GM18868 (cell line): ENCODE data around the gene ZDHHC21.
"Not testable (repeated sequence)": the region's sequence is repeated elsewhere in the genome, so short reads cannot be mapped to it uniquely, and the experiment has no call there.

Experiments
- ATAC-seq: cut with Tn5 transposase; IDR thresholded peaks from one replicate; pipeline ENCODE4 v1.9.1; 2021; ENCODE audit warnings: mild to moderate bottlenecking, moderate library complexity; ENCODE audit not compliant: unreplicated experiment

The ZDHHC21 gene

DNA sequence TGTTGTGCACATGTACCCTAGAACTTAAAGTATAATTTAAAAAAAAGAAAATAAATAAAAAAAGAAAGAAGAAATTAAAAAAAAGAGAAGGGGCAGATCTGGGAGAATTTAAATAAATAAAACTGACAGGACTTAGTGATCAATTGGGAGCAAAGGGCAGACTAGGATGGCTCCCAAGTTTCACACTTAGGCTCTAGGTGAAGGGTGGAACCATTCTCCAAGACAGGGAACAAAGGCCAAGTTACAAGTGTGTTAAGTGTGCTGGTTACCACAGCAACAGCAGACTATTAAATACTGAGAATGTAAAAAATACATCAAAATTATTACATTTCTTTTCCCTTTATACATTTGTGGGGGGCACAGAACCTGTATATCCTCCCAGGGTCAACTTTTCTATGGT, 7.1 kb downstream of the ZDHHC21 start:
- ATAC-seq = no peak

DNA sequence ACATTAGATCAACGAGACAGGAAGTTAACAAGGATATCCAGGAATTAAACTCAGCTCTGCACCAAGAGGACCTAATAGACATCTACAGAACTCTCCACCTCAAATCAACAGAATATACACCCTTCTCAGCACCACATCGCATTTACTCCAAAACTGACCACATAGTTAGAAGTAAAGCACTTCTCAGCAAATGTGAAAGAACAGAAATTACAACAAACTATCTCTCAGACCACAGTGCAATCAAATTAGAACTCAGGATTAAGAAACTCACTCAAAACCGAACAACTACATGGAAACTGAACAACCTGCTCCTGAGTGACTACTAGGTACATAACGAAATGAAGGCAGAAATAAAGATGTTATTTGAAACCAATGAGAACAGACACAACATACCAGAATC, 10.6 kb downstream of the ZDHHC21 start:
- not testable (repeated sequence) for ATAC-seq

DNA sequence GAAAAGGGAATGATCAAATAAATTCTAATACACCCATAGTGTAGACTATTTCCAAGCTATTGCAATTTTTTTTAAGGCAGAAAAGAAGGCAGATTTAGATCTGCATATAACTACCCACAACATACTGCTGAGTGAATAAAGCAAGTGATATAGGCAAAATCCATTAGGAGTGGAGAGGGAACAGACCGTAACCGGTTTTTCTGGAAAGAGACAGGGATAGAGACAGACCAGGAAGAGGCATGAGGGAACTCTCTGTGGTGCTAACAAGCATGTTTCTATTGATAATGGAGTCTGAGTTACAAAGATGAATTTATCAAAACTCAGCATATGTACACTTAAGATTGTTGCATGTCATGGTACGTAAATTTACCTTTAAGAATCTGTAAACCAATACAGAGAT, 14.5 kb downstream of the ZDHHC21 start:
- ATAC-seq = no peak

DNA sequence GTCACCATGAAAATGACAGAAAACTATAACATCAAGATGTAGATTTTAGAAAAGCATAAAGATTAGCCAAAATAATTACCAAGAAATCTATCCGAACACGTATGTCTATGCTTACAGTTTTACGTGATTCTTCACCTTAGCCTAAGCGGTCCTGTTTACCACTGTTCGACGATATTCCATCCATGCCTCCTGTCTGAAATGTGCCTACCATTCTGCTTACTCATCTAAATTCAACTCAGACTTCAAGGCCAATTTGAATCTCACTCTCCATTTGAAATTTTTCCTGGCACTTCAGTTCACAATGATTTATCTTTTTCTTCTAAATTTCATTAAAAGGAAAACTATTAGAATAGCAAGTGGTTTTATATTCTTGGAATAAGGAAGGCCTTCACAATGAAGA, 15.4 kb downstream of the ZDHHC21 start:
- no peak for ATAC-seq

DNA sequence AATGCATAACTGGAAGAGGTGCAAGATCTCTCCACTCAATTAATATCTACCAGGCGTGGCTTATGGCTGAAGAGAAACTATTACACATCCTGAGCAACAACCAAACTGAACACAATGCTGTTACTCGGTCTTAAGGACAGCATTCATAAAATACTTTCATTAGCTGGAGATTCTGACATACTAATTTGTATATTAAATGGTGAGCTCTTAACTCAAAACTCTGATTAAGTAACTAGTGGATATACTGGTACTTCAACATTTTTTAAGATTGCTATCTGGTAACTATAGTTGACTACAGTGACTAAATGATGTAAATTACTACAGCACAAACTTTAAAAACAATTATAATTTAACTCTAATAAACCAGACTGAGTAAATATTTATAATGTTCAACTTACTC, 15.8 kb downstream of the ZDHHC21 start:
- ATAC-seq = no peak

DNA sequence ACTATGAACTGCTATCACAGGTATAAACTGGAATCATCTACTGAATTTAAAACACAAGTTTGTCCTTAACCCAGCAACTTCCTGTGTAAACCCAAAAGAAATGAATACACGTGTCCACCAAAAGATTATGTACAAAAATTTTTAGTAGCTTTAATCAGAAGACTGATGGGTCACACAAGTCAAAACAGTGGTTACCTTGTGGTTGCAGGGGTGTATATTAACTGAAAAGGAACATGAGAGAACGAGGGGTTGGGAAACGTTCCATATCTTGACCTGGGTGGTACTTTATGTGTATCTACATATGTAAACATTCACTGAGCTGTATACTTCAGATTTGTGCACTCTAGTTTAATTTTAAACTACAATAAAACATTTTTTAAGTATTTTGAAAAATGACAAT, 18.6 kb downstream of the ZDHHC21 start:
- no peak for ATAC-seq

- no peak for ATAC-seq
These were observed 21.9 kb downstream of the ZDHHC21 start for GRCh38 chr9:14671377-14671776.

- ATAC-seq = no peak
These were observed 22.5 kb downstream of the ZDHHC21 start for GRCh38 chr9:14670718-14671117.

- ATAC-seq = not testable (repeated sequence)
These were observed 29.2 kb downstream of the ZDHHC21 start for GRCh38 chr9:14664022-14664421.

DNA sequence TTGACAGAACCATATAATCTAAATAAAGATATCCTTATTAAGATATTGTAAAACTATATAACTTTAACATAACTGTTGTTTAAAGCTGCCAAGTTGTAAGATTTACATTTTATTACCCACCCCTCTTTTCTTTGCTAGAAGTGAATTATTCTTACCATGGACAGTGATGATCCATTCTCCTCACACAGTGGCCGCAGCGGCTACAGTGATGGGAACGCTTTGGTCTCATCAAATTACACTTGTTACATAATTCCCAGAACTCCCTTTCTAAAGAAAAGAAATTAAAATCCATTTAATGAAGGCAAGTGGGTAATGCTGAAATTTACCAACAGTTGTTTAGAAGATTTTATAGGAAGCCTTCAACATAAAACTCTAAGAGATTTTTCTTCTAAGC, 31.2 kb downstream of the ZDHHC21 start:
- ATAC-seq = no peak

DNA sequence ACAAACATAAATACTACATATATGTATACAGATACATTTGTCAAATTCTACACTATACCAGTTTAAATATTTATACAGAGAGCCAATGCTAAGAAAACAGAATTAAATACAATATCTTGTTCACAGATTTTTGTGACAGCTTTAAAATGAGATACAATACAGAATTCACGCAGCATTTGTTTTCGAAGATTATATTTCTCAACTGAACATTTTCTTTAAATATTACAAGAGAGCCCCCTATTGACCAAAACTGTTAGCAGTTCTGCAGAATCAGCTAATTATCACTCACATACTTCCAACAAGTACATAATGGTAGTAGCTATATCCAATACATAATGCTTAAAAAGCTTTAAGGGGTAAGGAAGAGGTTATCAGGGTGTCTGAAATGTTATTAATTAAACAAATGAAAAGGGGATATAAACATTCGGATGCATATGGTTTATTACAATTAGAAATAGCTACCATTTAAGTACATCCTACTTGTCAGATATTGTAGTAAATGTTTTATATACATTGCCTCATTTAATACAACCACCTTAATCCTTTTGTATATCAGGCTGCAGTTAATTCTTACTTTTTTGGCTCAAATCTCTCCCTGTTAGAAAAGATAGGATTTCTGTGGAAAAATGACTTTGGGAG, 31.7 kb downstream of the ZDHHC21 start:
- ATAC-seq = peak; percentile 87

GRCh38 chr9:14660721-14661120, 32.5 kb downstream of the ZDHHC21 start:
- ATAC-seq = no peak

DNA sequence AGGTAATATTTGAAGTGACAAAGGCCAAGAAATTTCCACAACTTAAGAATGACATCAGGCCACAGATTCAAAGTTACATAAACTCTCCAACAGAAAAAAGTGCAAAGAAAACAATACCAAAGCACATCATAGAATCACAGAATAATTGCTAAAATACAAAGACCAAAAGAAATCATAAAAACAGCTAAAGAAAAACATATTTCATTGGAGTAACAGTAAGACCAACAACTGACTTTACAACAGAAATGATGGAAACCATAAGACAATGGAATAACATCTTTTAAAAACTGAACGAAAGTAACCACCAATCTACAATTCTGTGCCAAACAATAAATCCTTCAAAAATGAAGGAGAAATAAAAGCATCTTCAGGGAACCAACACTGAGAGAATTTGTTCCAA, 38.3 kb downstream of the ZDHHC21 start:
- ATAC-seq = no peak

DNA sequence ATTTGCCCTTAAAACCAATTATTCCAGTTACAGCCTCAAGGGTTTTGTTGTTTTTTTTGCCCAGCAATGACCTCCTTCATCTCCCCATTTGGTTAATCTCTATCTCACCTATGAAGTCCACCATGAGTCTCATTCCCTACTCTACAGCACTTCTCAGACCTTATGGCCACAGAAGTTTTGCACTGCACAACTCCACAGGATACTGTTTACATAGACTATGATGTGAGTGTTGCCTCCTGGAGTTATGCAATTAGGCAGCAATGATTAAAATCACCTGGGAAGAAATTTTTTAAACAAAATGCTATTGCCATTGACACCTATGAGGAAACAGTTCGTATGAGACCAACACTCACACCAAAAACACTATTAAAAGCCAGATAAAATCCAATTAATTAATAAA, 39.7 kb downstream of the ZDHHC21 start:
- ATAC-seq = no peak

GRCh38 chr9:14652729-14653377, 40.4 kb downstream of the ZDHHC21 start:
- no peak for ATAC-seq

DNA sequence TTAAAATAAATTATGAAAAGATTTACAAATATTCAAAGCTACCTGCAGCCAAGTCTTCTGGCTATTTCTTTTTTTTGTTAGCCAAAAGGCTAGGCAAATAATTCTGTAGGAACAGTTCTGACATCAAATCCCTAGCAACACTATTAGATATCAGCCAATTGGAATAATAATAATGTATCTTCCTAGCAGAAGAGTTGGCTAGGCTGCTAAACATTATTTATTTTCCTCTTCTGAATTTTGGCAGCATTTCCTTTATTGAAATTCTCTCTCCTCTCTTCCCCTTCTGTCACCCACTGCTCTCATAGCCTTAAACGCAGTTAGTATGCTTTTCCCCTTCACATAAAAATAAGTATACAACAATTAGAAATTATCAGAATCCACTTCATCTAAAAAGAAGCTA, 42.6 kb downstream of the ZDHHC21 start:
- no peak for ATAC-seq

DNA sequence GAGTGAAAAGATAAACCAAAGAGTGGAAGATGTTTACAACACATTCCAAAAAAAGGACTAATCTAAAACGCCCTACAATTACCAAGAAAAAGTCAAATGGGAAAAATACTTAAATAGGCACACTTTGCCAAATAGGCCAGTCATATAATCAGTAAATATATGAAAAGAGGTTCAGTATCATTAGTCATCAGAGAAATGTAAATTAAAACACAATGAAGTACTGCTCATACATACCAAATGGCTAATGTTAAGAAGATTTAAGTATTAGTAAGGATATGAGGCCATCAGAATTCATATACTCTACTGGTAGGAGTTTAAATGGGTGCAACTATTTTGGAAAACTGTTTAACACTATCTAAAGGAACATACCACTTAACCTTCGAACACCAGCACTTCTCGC, 47.6 kb downstream of the ZDHHC21 start:
- no peak for ATAC-seq

DNA sequence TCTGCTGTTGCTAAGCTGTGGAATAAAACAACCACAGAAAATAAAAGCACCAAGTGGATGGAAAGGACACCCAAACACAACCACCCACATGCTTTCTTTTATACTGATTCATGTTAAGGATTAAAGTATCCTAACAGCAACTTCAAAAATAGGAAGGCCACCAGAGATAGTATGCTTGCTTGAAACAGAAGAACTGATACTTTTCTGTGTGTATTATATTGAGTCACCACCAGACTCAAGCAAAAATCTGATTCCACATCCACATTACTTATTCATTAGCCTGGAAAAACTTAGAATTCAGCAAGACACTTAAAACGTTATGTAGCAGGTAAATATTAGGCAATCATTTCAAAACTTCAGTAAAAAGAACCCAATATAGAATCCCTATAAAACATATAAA, 52.3 kb downstream of the ZDHHC21 start:
- ATAC-seq = no peak

GRCh38 chr9:14640294-14640693, 52.9 kb downstream of the ZDHHC21 start:
- no peak for ATAC-seq

DNA sequence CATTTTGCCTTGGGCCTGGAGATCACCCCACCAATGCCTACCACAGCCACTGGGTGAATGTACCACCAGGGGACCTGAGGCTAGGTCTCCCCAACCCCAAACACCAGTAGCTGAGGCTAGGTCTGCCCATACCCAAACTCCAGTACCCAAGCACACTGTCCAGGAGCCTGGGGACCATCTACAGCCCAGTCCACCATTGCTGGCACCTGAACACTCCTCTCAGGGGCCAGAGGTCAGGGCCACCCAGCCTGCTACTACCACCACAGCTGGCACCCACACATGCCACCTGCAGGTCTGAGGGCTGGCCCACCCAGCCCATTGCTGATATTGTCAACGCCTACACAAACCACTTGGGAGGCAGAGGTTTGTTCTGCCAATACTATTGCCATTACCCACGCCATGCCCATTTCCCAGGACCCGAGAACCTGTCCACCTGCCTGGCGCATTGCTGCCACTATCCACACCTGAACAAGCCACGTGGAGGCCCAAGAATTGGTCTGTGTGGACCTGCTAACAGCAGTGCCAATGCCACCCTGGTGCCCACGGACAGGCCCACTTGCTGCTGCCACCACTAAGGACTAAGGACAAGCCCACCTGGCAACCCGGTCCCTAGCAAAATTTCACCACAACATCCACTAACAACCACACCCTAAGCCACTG, 59.2 kb downstream of the ZDHHC21 start:
- ATAC-seq = no peak

- no peak for ATAC-seq
These were observed 60.1 kb downstream of the ZDHHC21 start for GRCh38 chr9:14633148-14633547.

- ATAC-seq = no peak
These were observed 65.7 kb downstream of the ZDHHC21 start for GRCh38 chr9:14627513-14627912.
